Type B pancreatic cell (in vitro differentiated cells): ENCODE measurements around the gene SYT6. TPM values are rescaled to one million over a fixed set of nuclear protein-coding genes. Genes with fewer than 3 reads are reported as not detected.
A peak's percentile ranks its signal among the peaks of the same experiment; 100 is the strongest.

Experiments used
- DNase-seq: peaks from one replicate; pipeline ENCODE4 v3.0.0; 2021; ENCODE audit warnings: mixed read lengths; ENCODE audit not compliant: unreplicated experiment; ENCODE audit errors: extremely low spot score
- H3K27ac Mint-ChIP-seq: 2 replicates; pipeline ENCODE4 v1.8.0; 2021; ENCODE audit warnings: mild to moderate bottlenecking, mixed read lengths
- H3K27me3 Mint-ChIP-seq: 2 replicates; pipeline ENCODE4 v1.8.0; 2021; ENCODE audit warnings: mixed read lengths
- H3K36me3 Mint-ChIP-seq: 2 replicates; pipeline ENCODE4 v1.8.0; 2021; ENCODE audit warnings: mixed read lengths
- H3K4me1 Mint-ChIP-seq: one replicate; pipeline ENCODE4 v1.8.0; 2021; ENCODE audit warnings: mixed read lengths; ENCODE audit not compliant: unreplicated experiment
- H3K4me3 Mint-ChIP-seq: 2 replicates; pipeline ENCODE4 v1.8.0; 2021; ENCODE audit warnings: mild to moderate bottlenecking, mixed read lengths
- H3K9me3 Mint-ChIP-seq: 2 replicates; pipeline ENCODE4 v1.8.0; 2021; ENCODE audit warnings: mixed read lengths
- CTCF ChIP-seq: fragments of 200-600 bp; sonication (generic); conservative IDR thresholded peaks from 2 replicates; pipeline ENCODE4 v1.5.0; 2021; ENCODE audit warnings: antibody characterized with exemption, mild to moderate bottlenecking
- total RNA-seq: library from RNA; stranded (reverse); gene quantifications from 2 replicates; pipeline ENCODE4 v1.2.1, GENCODE V29; 2021; ENCODE audit warnings: low replicate concordance

The SYT6 gene
- total RNA-seq, 1 donor from 2014 or later: 3.0 TPM

GRCh38 chr1:114104949-114105348 is 48.7 kb downstream of the SYT6 start:
- Mint-ChIP-seq H3K27ac (no peak overlapping the region), H3K27me3 (peaks cover 23% of the 10 kb centered on the region), H3K9me3 (no peaks in the 10 kb centered on the region), H3K36me3 (no peaks in the 10 kb centered on the region), H3K4me3 (no peak overlapping the region), H3K4me1 (peaks cover 21% of the 10 kb centered on the region)
- no peak for DNase-seq
- TF ChIP-seq CTCF: peak; percentile 29

GRCh38 chr1:114103992-114104391 is 49.7 kb downstream of the SYT6 start:
- no peak overlapping the region for H3K27ac Mint-ChIP-seq
- no peak for DNase-seq
- no peaks in the 10 kb centered on the region for H3K36me3 Mint-ChIP-seq

GRCh38 chr1:114102136-114102535 is 51.5 kb downstream of the SYT6 start:
- H3K27ac Mint-ChIP-seq: no peak overlapping the region
- H3K4me3 Mint-ChIP-seq: no peak overlapping the region
- no peak for TF ChIP-seq CTCF
- no peak for DNase-seq
- H3K36me3 Mint-ChIP-seq: no peaks in the 10 kb centered on the region
- no peaks in the 10 kb centered on the region for H3K9me3 Mint-ChIP-seq
- peaks cover 7% of the 10 kb centered on the region for H3K4me1 Mint-ChIP-seq
- peaks cover 19% of the 10 kb centered on the region for H3K27me3 Mint-ChIP-seq

More at GRCh38 chr1:114103992-114104391, 49.7 kb downstream of the SYT6 start:
- Mint-ChIP-seq H3K4me3 (no peak overlapping the region), H3K4me1 (peaks cover 18% of the 10 kb centered on the region), H3K27me3 (peaks cover 19% of the 10 kb centered on the region), H3K9me3 (no peaks in the 10 kb centered on the region)
- no peak for TF ChIP-seq CTCF

- TF ChIP-seq CTCF: no peak
- H3K27me3 Mint-ChIP-seq: peaks cover 19% of the 10 kb centered on the region
- no peak for DNase-seq
- no peaks in the 10 kb centered on the region for H3K9me3 Mint-ChIP-seq
- no peak overlapping the region for H3K4me3 Mint-ChIP-seq
- no peak overlapping the region for H3K27ac Mint-ChIP-seq
- peaks cover 2% of the 10 kb centered on the region for H3K4me1 Mint-ChIP-seq
- no peaks in the 10 kb centered on the region for H3K36me3 Mint-ChIP-seq
Observed at GRCh38 chr1:114100148-114100547, 53.5 kb downstream of the SYT6 start.

GRCh38 chr1:114099268-114099667 is 54.4 kb downstream of the SYT6 start:
- H3K4me1 Mint-ChIP-seq: peaks cover 11% of the 10 kb centered on the region
- no peaks in the 10 kb centered on the region for H3K9me3 Mint-ChIP-seq
- no peak for TF ChIP-seq CTCF
- H3K36me3 Mint-ChIP-seq: no peaks in the 10 kb centered on the region
- no peak for DNase-seq
- H3K27ac Mint-ChIP-seq: no peak overlapping the region
- peaks cover 19% of the 10 kb centered on the region for H3K27me3 Mint-ChIP-seq
- no peak overlapping the region for H3K4me3 Mint-ChIP-seq

- DNase-seq: no peak
- no peak for TF ChIP-seq CTCF
- Mint-ChIP-seq H3K27ac (no peak overlapping the region), H3K4me3 (no peak overlapping the region), H3K27me3 (peaks cover 14% of the 10 kb centered on the region), H3K36me3 (no peaks in the 10 kb centered on the region), H3K9me3 (no peaks in the 10 kb centered on the region), H3K4me1 (peaks cover 11% of the 10 kb centered on the region)
Observed at GRCh38 chr1:114097109-114097508, 56.6 kb downstream of the SYT6 start.
